K562 (cell line): ENCODE data around the gene DNALI1.

Experiments used
- ATF3 ChIP-seq, 2 experiments: fragments of 450-650 bp in 1 of 2; sonication (generic) in 1 of 2; formaldehyde crosslinking in 1 of 2; IDR thresholded peaks in 1 of 2; conservative IDR thresholded peaks in 1 of 2; 2 replicates each; pipeline versions ENCODE4 v1.6.1 to v1.8.1; 2016 to 2023; ENCODE audit warnings: mild to moderate bottlenecking in 2 of 2, moderate library complexity in 2 of 2, inconsistent platforms in 1 of 2, missing genetic modification reagents in 1 of 2
- CTCF ChIP-seq, 3 experiments: IDR thresholded peaks in 2 of 3; conservative IDR thresholded peaks in 1 of 3; 2 replicates each; pipeline ENCODE4 v1.5.1; 2011 to 2012; ENCODE audit warnings: low read length in 3 of 3, mild to moderate bottlenecking in 3 of 3, control low read depth in 2 of 3, improper control_type of control experiment in 1 of 3, inconsistent platforms in 1 of 3, low read depth in 1 of 3, mixed read lengths in 1 of 3, moderate library complexity in 1 of 3; ENCODE audit not compliant: insufficient read depth in 2 of 3
- FOSL1 ChIP-seq: fragments of 200-800 bp; sonication (Bioruptor generic); conservative IDR thresholded peaks from 2 replicates; pipeline ENCODE4 v1.6.1; 2016; ENCODE audit warnings: missing genetic modification characterization, missing compliant biosample characterization
- NR1H2 ChIP-seq: sonication (generic); formaldehyde crosslinking; IDR thresholded peaks from 2 replicates; pipeline ENCODE4 v1.4.0; 2020; ENCODE audit warnings: mild to moderate bottlenecking, missing genetic modification reagents
- POLR2A ChIP-seq: fragments of 450-650 bp; conservative IDR thresholded peaks from 2 replicates; pipeline ENCODE4 v1.6.1; 2016
- RAD21 ChIP-seq, 2 experiments: fragments of 250-450 bp in 1 of 2; fragments of 450-650 bp in 1 of 2; sonication (Bioruptor Pico) in 1 of 2; formaldehyde crosslinking in 1 of 2; IDR thresholded peaks in 1 of 2; conservative IDR thresholded peaks in 1 of 2; 2 replicates each; pipeline versions ENCODE4 v1.4.0 to v1.8.0; 2020 to 2022; ENCODE audit warnings: mild to moderate bottlenecking in 2 of 2, moderate library complexity in 1 of 2
- RNF2 ChIP-seq: sonication (generic); IDR thresholded peaks from 2 replicates; pipeline ENCODE4 v1.6.1; 2016
- SIN3A ChIP-seq, 2 experiments: fragments of 150-350 bp in 1 of 2; IDR thresholded peaks; 2 replicates each; pipeline ENCODE4 v1.6.1; 2011 to 2016; ENCODE audit warnings: borderline replicate concordance in 2 of 2, low read depth in 2 of 2, low read length in 2 of 2, mild to moderate bottlenecking in 2 of 2, moderate library complexity in 2 of 2; ENCODE audit not compliant: control insufficient read depth in 1 of 2
- TGIF2 ChIP-seq: sonication (generic); formaldehyde crosslinking; IDR thresholded peaks from 2 replicates; pipeline ENCODE4 v1.8.1; 2022; ENCODE audit warnings: mild to moderate bottlenecking, missing genetic modification reagents, moderate library complexity
- ZNF23 ChIP-seq: fragments of 250-450 bp; sonication (Bioruptor Pico); IDR thresholded peaks from 2 replicates; pipeline ENCODE4 v1.4.0; 2020; ENCODE audit warnings: mild to moderate bottlenecking
- ZNF274 ChIP-seq: IDR thresholded peaks from 2 replicates; pipeline ENCODE4 v1.6.1; 2011; ENCODE audit warnings: low read depth, mild to moderate bottlenecking, low read length, moderate library complexity, borderline replicate concordance
- ZNF561 ChIP-seq: fragments of 450-650 bp; formaldehyde crosslinking; conservative IDR thresholded peaks from 2 replicates; pipeline ENCODE4 v1.4.0; 2020; ENCODE audit warnings: mild to moderate bottlenecking, moderate library complexity
- TF ChIP-seq, protein P1 (sequence below), 2 experiments: IDR thresholded peaks in 1 of 2; conservative IDR thresholded peaks in 1 of 2; 2 replicates each; pipeline ENCODE4 v1.6.1; 2016; ENCODE audit warnings: low read depth in 2 of 2, mild to moderate bottlenecking in 1 of 2, missing compliant biosample characterization in 1 of 2, missing genetic modification characterization in 1 of 2, moderate library complexity in 1 of 2
- TF ChIP-seq, protein P2 (sequence below): IDR thresholded peaks from 2 replicates; pipeline ENCODE4 v1.6.1; 2014; ENCODE audit warnings: antibody characterized with exemption

GRCh38 chr1:37517569-37517968 is 39.2 kb upstream of the DNALI1 start:
- TF ChIP-seq, protein P1, sequence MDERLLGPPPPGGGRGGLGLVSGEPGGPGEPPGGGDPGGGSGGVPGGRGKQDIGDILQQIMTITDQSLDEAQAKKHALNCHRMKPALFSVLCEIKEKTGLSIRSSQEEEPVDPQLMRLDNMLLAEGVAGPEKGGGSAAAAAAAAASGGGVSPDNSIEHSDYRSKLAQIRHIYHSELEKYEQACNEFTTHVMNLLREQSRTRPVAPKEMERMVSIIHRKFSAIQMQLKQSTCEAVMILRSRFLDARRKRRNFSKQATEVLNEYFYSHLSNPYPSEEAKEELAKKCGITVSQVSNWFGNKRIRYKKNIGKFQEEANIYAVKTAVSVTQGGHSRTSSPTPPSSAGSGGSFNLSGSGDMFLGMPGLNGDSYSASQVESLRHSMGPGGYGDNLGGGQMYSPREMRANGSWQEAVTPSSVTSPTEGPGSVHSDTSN (CRISPR knock-in tag; IDR thresholded peaks at IDR 0.05; ENCODE audit: low read depth) = no peak
- TF ChIP-seq, protein P1 (tag; conservative IDR thresholded peaks at IDR 0.05; ENCODE audit: low read depth) = no peak
- no peak for TF ChIP-seq ZNF274
- TF ChIP-seq RNF2 = no peak
- no peak for TF ChIP-seq TGIF2 (CRISPR knock-in tag)
- no peak for TF ChIP-seq ZNF561 (CRISPR knock-in tag)
- TF ChIP-seq SIN3A (IDR thresholded peaks at IDR 0.05; ENCODE audit: borderline replicate concordance in 2 of 2, control insufficient read depth in 1 of 2, low read depth in 2 of 2, low read length in 2 of 2) = no peak
- no peak for TF ChIP-seq POLR2A
- TF ChIP-seq ZNF23 (CRISPR knock-in tag) = no peak
- TF ChIP-seq CTCF (IDR thresholded peaks at IDR 0.05 in 2 of 3, conservative IDR thresholded peaks at IDR 0.05 in 1 of 3; ENCODE audit: insufficient read depth in 2 of 3, low read depth in 1 of 3, low read length in 3 of 3) = no peak
- no peak for TF ChIP-seq NR1H2 (CRISPR knock-in tag)
- TF ChIP-seq, protein P2, sequence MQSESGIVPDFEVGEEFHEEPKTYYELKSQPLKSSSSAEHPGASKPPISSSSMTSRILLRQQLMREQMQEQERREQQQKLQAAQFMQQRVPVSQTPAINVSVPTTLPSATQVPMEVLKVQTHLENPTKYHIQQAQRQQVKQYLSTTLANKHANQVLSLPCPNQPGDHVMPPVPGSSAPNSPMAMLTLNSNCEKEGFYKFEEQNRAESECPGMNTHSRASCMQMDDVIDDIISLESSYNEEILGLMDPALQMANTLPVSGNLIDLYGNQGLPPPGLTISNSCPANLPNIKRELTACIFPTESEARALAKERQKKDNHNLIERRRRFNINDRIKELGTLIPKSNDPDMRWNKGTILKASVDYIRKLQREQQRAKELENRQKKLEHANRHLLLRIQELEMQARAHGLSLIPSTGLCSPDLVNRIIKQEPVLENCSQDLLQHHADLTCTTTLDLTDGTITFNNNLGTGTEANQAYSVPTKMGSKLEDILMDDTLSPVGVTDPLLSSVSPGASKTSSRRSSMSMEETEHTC = no peak
- TF ChIP-seq RAD21 (CRISPR knock-in tag; conservative IDR thresholded peaks at IDR 0.05 in 1 of 2, IDR thresholded peaks at IDR 0.05 in 1 of 2) = no peak
- no peak for TF ChIP-seq FOSL1 (tag)
- no peak for TF ChIP-seq ATF3 (IDR thresholded peaks at IDR 0.05)
- TF ChIP-seq ATF3 (CRISPR knock-in tag; conservative IDR thresholded peaks at IDR 0.05) = no peak
